GM19372 (cell line): ENCODE results near the gene CCDC51.

Experiments used
- ATAC-seq: cut with Tn5 transposase; IDR thresholded peaks from one replicate; pipeline ENCODE4 v1.9.1; 2021; ENCODE audit warnings: mild to moderate bottlenecking, low read depth, moderate library complexity; ENCODE audit not compliant: unreplicated experiment

The CCDC51 gene

GRCh38 chr3:48395714-48396113 is 44.2 kb downstream of the CCDC51 start:
- no peak for ATAC-seq

DNA sequence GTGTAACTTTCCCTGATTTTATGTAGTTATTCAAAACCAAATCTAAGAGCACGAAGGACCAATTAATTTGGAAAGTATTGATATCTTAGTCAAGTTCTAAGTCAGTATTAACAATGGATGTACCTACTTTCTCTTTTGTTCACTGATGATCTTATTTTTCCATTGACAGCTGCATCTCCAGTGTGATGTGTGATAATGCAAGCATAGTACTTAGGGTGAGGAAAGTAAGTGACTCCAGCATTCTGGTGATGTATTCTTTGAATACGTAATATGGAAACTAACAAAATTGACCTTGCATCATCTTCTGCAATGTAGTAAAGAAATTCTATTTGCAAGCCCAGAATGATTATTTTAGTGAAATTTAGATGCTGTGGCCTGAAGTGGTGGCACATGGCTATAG is 45.5 kb downstream of the CCDC51 start:
- no peak for ATAC-seq

DNA sequence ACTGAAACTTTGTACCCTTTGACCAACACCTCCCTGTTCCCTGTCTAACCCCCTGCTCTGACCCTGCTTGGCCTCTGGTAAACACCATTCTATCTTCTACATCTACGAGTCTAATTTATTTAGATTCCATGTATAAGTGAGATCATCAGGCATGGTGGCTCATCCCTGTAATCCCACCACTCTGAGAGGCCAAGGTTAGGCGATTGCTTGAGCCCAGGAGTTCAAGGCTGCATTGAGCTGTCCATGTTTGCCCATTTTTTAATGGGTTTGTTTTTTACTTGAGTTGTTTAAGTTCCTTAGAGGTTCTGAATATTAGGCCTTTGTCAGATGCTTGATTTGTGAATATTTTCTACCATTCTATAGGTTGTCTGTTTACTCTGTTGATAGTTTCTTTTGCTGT is 51.0 kb downstream of the CCDC51 start:
- no peak for ATAC-seq

- no peak for ATAC-seq
Measured at GRCh38 chr3:48387634-48388033, 52.3 kb downstream of the CCDC51 start.
